IMR-90 (cell line): ENCODE results near the gene SAMHD1. TPM values are rescaled to one million over a fixed set of nuclear protein-coding genes. Genes with fewer than 3 reads are reported as not detected.

ENCODE experiments used
- ATAC-seq: fragments of 200-7000 bp; cut with Tn5 transposase; 2 replicates; pipeline ENCODE4 v1.9.1; 2020; ENCODE audit warnings: low read depth, mild to moderate bottlenecking, moderate library complexity
- BruUV-seq: library from RNA; stranded (reverse); fragments of 400-500 nt; replicated peaks from 2 replicates; lab custom pipeline; 2021; lab: Mats Ljungman, UMichigan
- CTCF ChIA-PET: fragments of 300-600 bp; formaldehyde crosslinking; extraction: SDS; loops from one replicate; lab custom pipeline; 2021; ENCODE audit warnings: antibody characterized with exemption; lab: Yijun Ruan, JAX
- POLR2A ChIA-PET: fragments of 300-600 bp; sonication (Branson Sonifier 250); formaldehyde crosslinking; loops from one replicate; lab custom pipeline; 2022; ENCODE audit warnings: antibody characterized with exemption; ENCODE audit not compliant: unreplicated experiment; lab: Charles Lee
- DNase-seq: peaks from one replicate; pipeline ENCODE4 v3.0.0; 2013
- H2AFZ ChIP-seq: replicated peaks from 2 replicates; pipeline ENCODE3; 2013; ENCODE audit warnings: low read length, mild to moderate bottlenecking; ENCODE audit not compliant: poor library complexity
- H2AK5ac ChIP-seq: 2 replicates; pipeline ENCODE4 v1.6.1; 2013; ENCODE audit warnings: low read depth, low read length, inconsistent platforms
- H2AK9ac ChIP-seq: replicated peaks from 2 replicates; pipeline ENCODE3; 2013; ENCODE audit warnings: mild to moderate bottlenecking, low read depth, low read length, moderate library complexity; ENCODE audit not compliant: poor library complexity
- H2BK120ac ChIP-seq: 2 replicates; pipeline ENCODE4 v1.6.1; 2013; ENCODE audit warnings: low read depth, low read length, inconsistent platforms
- H2BK15ac ChIP-seq: 3 replicates; pipeline ENCODE4 v1.6.1; 2013; ENCODE audit warnings: low read depth, low read length, inconsistent platforms
- H2BK20ac ChIP-seq: 2 replicates; pipeline ENCODE4 v1.6.1; 2013; ENCODE audit warnings: low read depth, mild to moderate bottlenecking, inconsistent platforms, low read length, moderate library complexity
- H2BK5ac ChIP-seq: 2 replicates; pipeline ENCODE4 v1.6.1; 2013; ENCODE audit warnings: mild to moderate bottlenecking, low read depth, low read length, inconsistent platforms; ENCODE audit not compliant: poor library complexity, severe bottlenecking
- H3K14ac ChIP-seq: replicated peaks from 2 replicates; pipeline ENCODE4 v1.6.1; 2013; ENCODE audit warnings: low read depth, low read length, inconsistent platforms
- H3K18ac ChIP-seq: 2 replicates; pipeline ENCODE4 v1.6.1; 2013; ENCODE audit warnings: low read depth, low read length, control low read depth
- H3K23ac ChIP-seq: 2 replicates; pipeline ENCODE4 v1.6.1; 2013; ENCODE audit warnings: low read depth, low read length, inconsistent platforms
- H3K27ac ChIP-seq: 2 replicates; pipeline ENCODE4 v1.5.1; 2013; ENCODE audit warnings: mild to moderate bottlenecking, control low read depth, low read length; ENCODE audit not compliant: insufficient read depth
- H3K27me3 ChIP-seq: 2 replicates; pipeline ENCODE4 v1.6.1; 2013; ENCODE audit warnings: low read length; ENCODE audit not compliant: control insufficient read depth, insufficient read depth
- H3K36me3 ChIP-seq: 2 replicates; pipeline ENCODE4 v1.6.1; 2013; ENCODE audit warnings: low read length, mixed read lengths; ENCODE audit not compliant: control insufficient read depth, insufficient read depth
- H3K4ac ChIP-seq: 2 replicates; pipeline ENCODE4 v1.6.1; 2013; ENCODE audit warnings: low read depth, low read length, inconsistent platforms
- H3K4me1 ChIP-seq: 2 replicates; pipeline ENCODE4 v1.6.1; 2013; ENCODE audit warnings: low read length, mixed read lengths; ENCODE audit not compliant: control insufficient read depth, insufficient read depth
- H3K4me2 ChIP-seq: 2 replicates; pipeline ENCODE4 v1.6.1; 2013; ENCODE audit warnings: low read depth, mild to moderate bottlenecking, control low read depth, low read length, moderate library complexity
- H3K4me3 ChIP-seq: 2 replicates; pipeline ENCODE4 v1.5.1; 2013; ENCODE audit warnings: low read depth, mild to moderate bottlenecking, control low read depth, low read length, moderate library complexity; ENCODE audit not compliant: insufficient read depth
- H3K56ac ChIP-seq: 2 replicates; pipeline ENCODE4 v1.6.1; 2013; ENCODE audit warnings: low read length, inconsistent platforms; ENCODE audit not compliant: insufficient read depth; ENCODE audit errors: extremely low read depth
- H3K79me1 ChIP-seq, 2 experiments: 2 replicates each; pipeline ENCODE4 v1.6.1; 2013; ENCODE audit warnings: low read length in 2 of 2, inconsistent platforms in 1 of 2, low read depth in 1 of 2
- H3K9ac ChIP-seq: 2 replicates; pipeline ENCODE4 v1.6.1; 2013; ENCODE audit warnings: low read depth, low read length, control low read depth
- H3K9me1 ChIP-seq: 2 replicates; pipeline ENCODE4 v1.6.1; 2013; ENCODE audit warnings: low read length, inconsistent platforms; ENCODE audit not compliant: insufficient read depth
- H3K9me3 ChIP-seq: 2 replicates; pipeline ENCODE4 v1.6.1; 2013; ENCODE audit warnings: low read length; ENCODE audit not compliant: control insufficient read depth, insufficient read depth
- H4K20me1 ChIP-seq: 2 replicates; pipeline ENCODE4 v1.6.1; 2013; ENCODE audit warnings: low read length, inconsistent platforms; ENCODE audit not compliant: insufficient read depth
- H4K5ac ChIP-seq: 2 replicates; pipeline ENCODE4 v1.6.1; 2013; ENCODE audit warnings: mild to moderate bottlenecking, low read depth, low read length, control low read depth
- H4K8ac ChIP-seq, 2 experiments: 2 replicates each; pipeline ENCODE4 v1.6.1; 2013; ENCODE audit warnings: low read depth in 2 of 2, low read length in 2 of 2, control low read depth in 1 of 2, inconsistent platforms in 1 of 2
- H4K91ac ChIP-seq: 2 replicates; pipeline ENCODE4 v1.6.1; 2013; ENCODE audit warnings: low read depth, low read length, inconsistent platforms; ENCODE audit not compliant: insufficient read depth
- BHLHE40 ChIP-seq: fragments of 150-350 bp; IDR thresholded peaks from 2 replicates; pipeline ENCODE4 v1.6.1; 2016; ENCODE audit warnings: mild to moderate bottlenecking, low read depth, low read length
- CTCF ChIP-seq: conservative IDR thresholded peaks from 2 replicates; pipeline ENCODE4 v1.5.1; 2012; ENCODE audit warnings: mild to moderate bottlenecking, low read depth, low read length, improper control_type of control experiment
- FOS ChIP-seq: fragments of 150-350 bp; IDR thresholded peaks from 2 replicates; pipeline ENCODE4 v1.6.1; 2016; ENCODE audit warnings: low read depth, low read length
- MAZ ChIP-seq: IDR thresholded peaks from 2 replicates; pipeline ENCODE4 v1.6.1; 2012; ENCODE audit warnings: low read depth, mild to moderate bottlenecking, low read length, improper control_type of control experiment, moderate library complexity, borderline replicate concordance
- MXI1 ChIP-seq: IDR thresholded peaks from 2 replicates; pipeline ENCODE4 v1.6.1; 2012; ENCODE audit warnings: low read depth, mild to moderate bottlenecking, low read length, moderate library complexity, borderline replicate concordance
- POLR2A ChIP-seq: IDR thresholded peaks from 2 replicates; pipeline ENCODE4 v1.6.1; 2012; ENCODE audit warnings: mild to moderate bottlenecking, low read depth, low read length
- WGBS, 2 experiments: methylation state at CpG; one replicate each; pipeline versions ENCODE4 v1.1.5 to v1.1.7; 2013; ENCODE audit warnings: missing lambda C conversion rate in 2 of 2; ENCODE audit not compliant: insufficient read length in 1 of 2; ENCODE audit errors: extremely low coverage in 2 of 2; 5-methylcytosine and 5-hydroxymethylcytosine counted together
- dilution Hi-C: fragments of 300-500 bp; cut with HindIII; formaldehyde crosslinking; loops from one replicate; pipeline ENCODE4 v1.14.3; 2018; ENCODE audit warnings: low sequenced_read_pairs; ENCODE audit not compliant: unreplicated experiment
- in situ Hi-C: fragments of 300-500 bp; cut with MboI; formaldehyde crosslinking; loops from 3 replicates; pipeline ENCODE4 v1.14.3; 2019; ENCODE audit warnings: low sequenced_read_pairs, inconsistent platforms, mixed read lengths
- intact Hi-C: fragments of 100-400 bp; cut with micrococcal nuclease; formaldehyde crosslinking; loops from 2 replicates; pipeline ENCODE4 v1.10.0; 2022
- polyA plus RNA-seq, 3 experiments: library from polyadenylated mRNA; depleted of rRNA; stranded (reverse); fragments of >200 nt; gene quantifications; 2 replicates each; pipeline ENCODE4 v1.2.3, GENCODE V29; 2012; ENCODE audit warnings: low replicate concordance in 1 of 3
- total RNA-seq: library from RNA; depleted of rRNA; stranded (reverse); fragments of >200 nt; gene quantifications from 2 replicates; pipeline ENCODE4 v1.2.3, GENCODE V29; 2012

SAMHD1 gene
- total and polyA plus RNA-seq, 2 of the 4 experiments (the other 2 are of a cell fraction) = 6.3 to 14.9 TPM

- Histone ChIP-seq H3K23ac (peak overlapping the region; percentile 97), H4K20me1 (peaks cover 53% of the 10 kb centered on the region), H3K9me1 (peaks cover 28% of the 10 kb centered on the region), H3K4me2 (peak overlapping the region; percentile 94), H3K18ac (peak overlapping the region; percentile 15; the same call in 1 of the 2 replicates), H2AK5ac (peak overlapping the region; percentile 98), H4K5ac (peak overlapping the region; percentile 23; the same call in 1 of the 2 replicates), H2AK9ac (peak overlapping the region; percentile 100), H4K8ac (peak overlapping the region; percentile 5 to 87; a peak in 2 of 4 replicates), H3K9ac (peak overlapping the region; percentile 83), H3K27ac (peak overlapping the region; percentile 76), H3K4me3 (peak overlapping the region; percentile 62), H3K14ac (peak overlapping the region; percentile 98), H3K4ac (peak overlapping the region; percentile 98), H3K4me1 (peaks cover 31% of the 10 kb centered on the region), H2BK120ac (peak overlapping the region; percentile 78), H2BK15ac (no peak overlapping the region), H2AFZ (peak overlapping the region; percentile 91), H3K36me3 (peaks cover 4% of the 10 kb centered on the region; the same call in 1 of the 2 replicates), H2BK20ac (0 out of 2 replicates have a peak overlapping the region, but pooled peaks have one; percentile 67), H4K91ac (peak overlapping the region; percentile 92), H3K79me1 (peaks cover 8 to 49% of the 10 kb centered on the region in 2 experiments; a peak in 3 of 4 replicates), H3K9me3 (no peaks in the 10 kb centered on the region), H3K56ac (peak overlapping the region; percentile 86), H3K27me3 (no peaks in the 10 kb centered on the region), H2BK5ac (peak overlapping the region; percentile 84)
- TF ChIP-seq FOS = no peak
- peak; percentile 78; the same call in 1 of the 2 replicates for TF ChIP-seq MXI1
- no peak for TF ChIP-seq CTCF
- TF ChIP-seq MAZ = 0 out of 2 replicates have a peak, but pooled peaks have one; percentile 8
- TF ChIP-seq BHLHE40 = no peak
- TF ChIP-seq POLR2A = peak; percentile 69
- dilution Hi-C loops = loop anchor here (10.0 kb wide), 1 partner anchor 57 kb away; no protein-coding TSS in a partner anchor
- WGBS, 2 experiments = 0% methylated on average over 11 of the region's 45 CpGs; no CpG with 5 or more reads in 1 of the 2 experiments
- ChIA-PET CTCF (no interaction called here), POLR2A (interaction anchor here (1.2 kb wide), 1 partner anchor 26 kb away, joined by 3 read pairs; no protein-coding TSS in a partner anchor)
- DNase-seq (peak; percentile 83), ATAC-seq (peak; percentile 45)
- intact Hi-C loops = loop anchor here (1.0 to 10.0 kb wide), 3 partner anchors 27 to 197 kb away; no protein-coding TSS in a partner anchor
- no TSS peak for BruUV-seq
- in situ Hi-C loops = no loop called here
Measured at GRCh38 chr20:36861875-36862801, 89.4 kb downstream of the SAMHD1 start.
